ENCODE measurements around the gene MRNIP. TPM values are rescaled to one million over a fixed set of nuclear protein-coding genes. Genes with fewer than 3 reads are reported as not detected.

Gene MRNIP
- total and polyA plus RNA-seq, 2 of the 4 experiments (the other 2 are of a cell fraction) = 6.6 to 24.7 TPM

- Histone ChIP-seq H3K4me3 (ENCODE audit: insufficient read depth, low read depth, low read length) (peak within 1 kb of the TSS; percentile 98), H2BK5ac (ENCODE audit: low read depth, low read length, poor library complexity, severe bottlenecking) (peak within 1 kb of the TSS; percentile 85), H3K4me2 (ENCODE audit: low read depth, low read length) (peak within 1 kb of the TSS; percentile 85), H3K27ac (ENCODE audit: insufficient read depth, low read length) (peak within 1 kb of the TSS; percentile 91), H3K56ac (ENCODE audit: extremely low read depth, insufficient read depth, low read length) (no peak within 1 kb of the TSS; the same call in 1 of the 2 replicates), H3K9ac (ENCODE audit: low read depth, low read length) (peak within 1 kb of the TSS; percentile 90), H4K5ac (ENCODE audit: low read depth, low read length) (0 out of 2 replicates have a peak within 1 kb of the TSS, but pooled peaks have one; percentile 38), H2AFZ (replicated peaks; ENCODE audit: low read length, poor library complexity) (peak within 1 kb of the TSS; percentile 94), H3K9me3 (ENCODE audit: control insufficient read depth, insufficient read depth, low read length) (no peaks in the 10 kb centered on the region; the same call in 1 of the 2 replicates), H3K4me1 (ENCODE audit: control insufficient read depth, insufficient read depth, low read length) (peaks cover 20% of the 10 kb centered on the region), H3K36me3 (ENCODE audit: control insufficient read depth, insufficient read depth, low read length) (peaks cover 7% of the 10 kb centered on the region; the same call in 1 of the 2 replicates), H2BK20ac (ENCODE audit: low read depth, low read length) (no peak within 1 kb of the TSS), H4K91ac (ENCODE audit: insufficient read depth, low read depth, low read length) (peak within 1 kb of the TSS; percentile 84), H2AK9ac (replicated peaks; ENCODE audit: low read depth, low read length, poor library complexity) (peak within 1 kb of the TSS; percentile 93), H3K9me1 (ENCODE audit: insufficient read depth, low read length) (0 out of 2 replicates have a peak, but pooled peaks cover 2% of the 10 kb centered on the region), H2BK120ac (ENCODE audit: low read depth, low read length) (peak within 1 kb of the TSS; percentile 26; the same call in 1 of the 2 replicates), H3K14ac (replicated peaks; ENCODE audit: low read depth, low read length) (peak within 1 kb of the TSS; percentile 94), H3K27me3 (ENCODE audit: control insufficient read depth, insufficient read depth, low read length) (no peaks in the 10 kb centered on the region), H2AK5ac (ENCODE audit: low read depth, low read length) (peak within 1 kb of the TSS; percentile 91), H3K4ac (ENCODE audit: low read depth, low read length) (peak within 1 kb of the TSS; percentile 89), H3K23ac (ENCODE audit: low read depth, low read length) (peak within 1 kb of the TSS; percentile 78; the same call in 1 of the 2 replicates), H4K20me1 (ENCODE audit: insufficient read depth, low read length) (peaks cover 40% of the 10 kb centered on the region), H4K8ac (ENCODE audit: low read depth in 2 of 2, low read length in 2 of 2) (peak within 1 kb of the TSS; percentile 59 to 68; a peak in 3 of 4 replicates), H3K18ac (ENCODE audit: low read depth, low read length) (peak within 1 kb of the TSS; percentile 21; the same call in 1 of the 2 replicates), H2BK15ac (ENCODE audit: low read depth, low read length) (no peak within 1 kb of the TSS), H3K79me1 (ENCODE audit: low read depth in 1 of 2, low read length in 2 of 2) (peaks cover 26 to 56% of the 10 kb centered on the region in 2 experiments)
- WGBS, 2 experiments (ENCODE audit: extremely low coverage in 2 of 2, insufficient read length in 1 of 2) = 0% methylated on average over 14 of the region's 108 CpGs; no CpG with 5 or more reads in 1 of the 2 experiments
- TF ChIP-seq POLR2A (IDR thresholded peaks at IDR 0.05; ENCODE audit: low read depth, low read length) = peak; percentile 57
- no peak for TF ChIP-seq FOS (IDR thresholded peaks at IDR 0.05; ENCODE audit: low read depth, low read length)
- TF ChIP-seq USF2 (IDR thresholded peaks at IDR 0.05; ENCODE audit: low read depth, low read length) = no peak
- TF ChIP-seq MXI1 (IDR thresholded peaks at IDR 0.05; ENCODE audit: borderline replicate concordance, low read depth, low read length) = no peak
- no peak for TF ChIP-seq CTCF (conservative IDR thresholded peaks at IDR 0.05; ENCODE audit: low read depth, low read length)
- TF ChIP-seq RAD21 (IDR thresholded peaks at IDR 0.05; ENCODE audit: low read length) = no peak
- TF ChIP-seq BHLHE40 (IDR thresholded peaks at IDR 0.05; ENCODE audit: low read depth, low read length) = no peak
- peak; percentile 85 for TF ChIP-seq MAZ (IDR thresholded peaks at IDR 0.05; ENCODE audit: borderline replicate concordance, low read depth, low read length)
- TF ChIP-seq RCOR1 (IDR thresholded peaks at IDR 0.05; ENCODE audit: insufficient replicate concordance, low read length) = no peak
- no peak for TF ChIP-seq CHD1 (IDR thresholded peaks at IDR 0.05; ENCODE audit: low read depth, low read length)
- ATAC-seq (ENCODE audit: low read depth) = peak; percentile 87
- dilution Hi-C loops (cut with HindIII; ENCODE audit: low sequenced_read_pairs, unreplicated experiment) (no loop called here), in situ Hi-C loops (cut with MboI; ENCODE audit: low sequenced_read_pairs) (no loop called here), intact Hi-C loops (cut with micrococcal nuclease) (loop anchor here (5.0 kb wide), 1 partner anchor 51 kb away; the partner anchor contains the start of gene MRNIP)
- POLR2A ChIA-PET (ENCODE audit: unreplicated experiment) = interaction anchor here (0.6 kb wide), 1 partner anchor 187 kb away, joined by 3 read pairs; no protein-coding TSS in a partner anchor
- DNase-seq = peak; percentile 70
- no TSS peak for BruUV-seq (replicated peaks)
- CTCF ChIA-PET = no interaction called here
Measured at GRCh38 chr5:179806250-179807048, 52.2 kb downstream of the MRNIP start, which contains the start of gene MGAT4B. TSS of gene MGAT4B (minus strand) at chr5:179806866. CDS start at chr5:179806583, 283 bp downstream.

Data from IMR-90 (cell line).